GM12878 (cell line): ENCODE measurements around the gene CHD6. TPM values are rescaled to one million over a fixed set of nuclear protein-coding genes. Genes with fewer than 3 reads are reported as not detected.

ENCODE experiments used
- ATAC-seq: fragments of 200-7000 bp; cut with Tn5 transposase; 3 replicates; pipeline ENCODE4 v1.9.1; 2020; ENCODE audit warnings: mild to moderate bottlenecking, moderate library complexity
- BruUV-seq: library from RNA; stranded (reverse); fragments of 400-500 nt; replicated peaks from 2 replicates; lab custom pipeline; 2021; lab: Mats Ljungman, UMichigan
- CTCF ChIA-PET: fragments of 300-600 bp; sonication (Branson Sonifier 250); formaldehyde crosslinking; extraction: SDS; loops from one replicate; lab custom pipeline; 2021; ENCODE audit warnings: inconsistent platforms; lab: Yijun Ruan, JAX
- POLR2A ChIA-PET: fragments of 350-600 bp; formaldehyde crosslinking; extraction: SDS; loops from one replicate; lab custom pipeline; 2021; ENCODE audit warnings: inconsistent platforms; lab: Charles Lee
- RAD21 ChIA-PET: fragments of 300-600 bp; sonication (Branson Sonifier 250); formaldehyde crosslinking; loops from one replicate; lab custom pipeline; 2023; ENCODE audit warnings: antibody characterized with exemption; ENCODE audit not compliant: unreplicated experiment; lab: Charles Lee
- SMC1A ChIA-PET: fragments of 300-600 bp; sonication (Branson Sonifier 250); formaldehyde crosslinking; loops from one replicate; lab custom pipeline; 2023; ENCODE audit not compliant: unreplicated experiment, uncharacterized antibody; lab: Charles Lee
- DNase-seq: peaks from one replicate; pipeline ENCODE4 v3.0.0-alpha.2; 2011; ENCODE audit warnings: low read depth, low spot score
- FAIRE-seq: peaks from 3 replicates; lab custom pipeline; 2011; peaks lifted over from hg19 to GRCh38; lab: Jason Lieb, UNC
- H2AFZ ChIP-seq: 2 replicates; pipeline ENCODE4 v1.6.0; 2011; ENCODE audit warnings: low read depth, low read length, control low read depth; ENCODE audit not compliant: control insufficient read depth
- H3K27ac ChIP-seq: 2 replicates; pipeline ENCODE4 v1.5.1; 2011; ENCODE audit warnings: control low read depth; ENCODE audit not compliant: control insufficient read depth, insufficient read depth
- H3K27me3 ChIP-seq, 2 experiments: replicated peaks in 1 of 2; 2 replicates each; pipeline versions ENCODE4 v1.6.0 to v1.6.1; 2011; ENCODE audit warnings: low read length in 1 of 2; ENCODE audit not compliant: control insufficient read depth in 2 of 2, insufficient read depth in 2 of 2
- H3K36me3 ChIP-seq, 2 experiments: 2 replicates each; pipeline ENCODE4 v1.5.1; 2011; ENCODE audit warnings: low read length in 1 of 2; ENCODE audit not compliant: control insufficient read depth in 2 of 2, insufficient read depth in 2 of 2
- H3K4me1 ChIP-seq: 2 replicates; pipeline ENCODE4 v1.6.1; 2011; ENCODE audit warnings: mild to moderate bottlenecking, low read length, moderate library complexity, mixed read lengths; ENCODE audit not compliant: control insufficient read depth, insufficient read depth
- H3K4me2 ChIP-seq: 2 replicates; pipeline ENCODE4 v1.6.0; 2011; ENCODE audit warnings: control low read depth; ENCODE audit not compliant: control insufficient read depth, insufficient read depth
- H3K4me3 ChIP-seq: fragments of 200-600 bp; sonication (generic); 2 replicates; pipeline ENCODE4 v1.5.1; 2016
- H3K79me2 ChIP-seq: 2 replicates; pipeline ENCODE4 v1.6.0; 2011; ENCODE audit warnings: low read length; ENCODE audit not compliant: control insufficient read depth, insufficient read depth
- H3K9ac ChIP-seq: 2 replicates; pipeline ENCODE4 v1.8.0; 2011; ENCODE audit warnings: low read length, control low read depth, mixed read lengths; ENCODE audit not compliant: control insufficient read depth, insufficient read depth
- H3K9me3 ChIP-seq: replicated peaks from 3 replicates; pipeline ENCODE4 v1.5.1; 2011; ENCODE audit warnings: mild to moderate bottlenecking, low read length; ENCODE audit not compliant: control insufficient read depth, insufficient read depth
- H4K20me1 ChIP-seq: 2 replicates; pipeline ENCODE4 v1.6.0; 2011; ENCODE audit not compliant: control insufficient read depth, insufficient read depth
- CBX3 ChIP-seq: fragments of 200-600 bp; sonication (generic); IDR thresholded peaks from 2 replicates; pipeline ENCODE4 v1.6.1; 2016; ENCODE audit warnings: low read depth, borderline replicate concordance
- CHD2 ChIP-seq: IDR thresholded peaks from 2 replicates; pipeline ENCODE4 v1.6.1; 2011; ENCODE audit warnings: low read depth, low read length, improper control_type of control experiment, borderline replicate concordance
- EED ChIP-seq: sonication (generic); IDR thresholded peaks from 2 replicates; pipeline ENCODE4 v1.6.1; 2016; ENCODE audit warnings: antibody characterized with exemption, low read depth
- EZH2 ChIP-seq: IDR thresholded peaks from 2 replicates; pipeline ENCODE4 v1.6.1; 2012; ENCODE audit warnings: low read depth, mild to moderate bottlenecking, control low read depth, inconsistent platforms, low read length, borderline replicate concordance; ENCODE audit not compliant: control insufficient read depth
- KAT2A ChIP-seq: conservative IDR thresholded peaks from 2 replicates; pipeline ENCODE4 v1.6.1; 2011; ENCODE audit warnings: low read depth, low read length; ENCODE audit not compliant: control insufficient read depth
- NBN ChIP-seq: fragments of 450-650 bp; IDR thresholded peaks from 2 replicates; pipeline ENCODE4 v1.6.1; 2016
- PAX5 ChIP-seq: IDR thresholded peaks from 2 replicates; pipeline ENCODE4 v1.6.1; 2011; ENCODE audit warnings: low read depth, low read length, borderline replicate concordance
- PML ChIP-seq: IDR thresholded peaks from 2 replicates; pipeline ENCODE4 v1.6.1; 2012; ENCODE audit warnings: low read length, inconsistent platforms
- RELA ChIP-seq: fragments of 450-650 bp; IDR thresholded peaks from 2 replicates; pipeline ENCODE4 v1.8.0; 2014; ENCODE audit warnings: borderline replicate concordance; ENCODE audit not compliant: partially characterized antibody
- ZBED1 ChIP-seq: IDR thresholded peaks from 2 replicates; pipeline ENCODE4 v1.6.1; 2016; ENCODE audit warnings: borderline replicate concordance
- WGBS: methylation state at CpG from one replicate; pipeline ENCODE4 v1.1.6; 2016; ENCODE audit warnings: low lambda C conversion rate; ENCODE audit not compliant: insufficient replicate concordance, insufficient coverage; ENCODE audit errors: missing lambda C conversion rate; 5-methylcytosine and 5-hydroxymethylcytosine counted together
- in situ Hi-C: fragments of 300-500 bp; cut with MboI; formaldehyde crosslinking; loops from 9 replicates; pipeline ENCODE4 v1.14.3; 2018; ENCODE audit warnings: mixed read lengths
- intact Hi-C: fragments of 100-400 bp; cut with micrococcal nuclease; formaldehyde crosslinking; loops from one replicate; pipeline ENCODE4 v1.14.2; 2022; ENCODE audit not compliant: unreplicated experiment
- polyA plus RNA-seq, 11 experiments: library from polyadenylated mRNA; depleted of rRNA in 4 of 11; unstranded in 6 of 11; stranded (reverse) in 5 of 11; fragments of >200 nt; fragmentation: Nextera tagmentation in 4 of 11; fragmentation: Illumina TruSeq in 1 of 11; extraction: Ambion mirVana in 4 of 11; extraction: Trizol in 1 of 11; gene quantifications; 1 replicate in 1 of 11; 2 replicates in 10 of 11; pipeline versions ENCODE4 v1.2.1 to v1.2.3, GENCODE V29; 2011 to 2016; ENCODE audit warnings: inconsistent platforms in 2 of 11, missing spikeins in 2 of 11, low read depth in 1 of 11
- total RNA-seq, 4 experiments: library from RNA; depleted of rRNA in 3 of 4; stranded (reverse); fragments of >200 nt in 3 of 4; fragmentation: Illumina TruSeq in 1 of 4; extraction: Trizol in 1 of 4; gene quantifications; 2 replicates each; pipeline versions ENCODE4 v1.2.1 to v1.2.3, GENCODE V29; 2013 to 2021
- TF ChIP-seq, protein P1 (sequence below): IDR thresholded peaks from 2 replicates; pipeline ENCODE4 v1.6.1; 2012; ENCODE audit warnings: low read length, inconsistent platforms
- TF ChIP-seq, protein P2 (sequence below), 3 experiments: IDR thresholded peaks in 2 of 3; conservative IDR thresholded peaks in 1 of 3; 2 replicates each; pipeline ENCODE4 v1.5.1; 2011; ENCODE audit warnings: low read depth in 3 of 3, low read length in 3 of 3, mild to moderate bottlenecking in 3 of 3, control low read depth in 2 of 3, moderate library complexity in 2 of 3, inconsistent platforms in 1 of 3, mixed read lengths in 1 of 3; ENCODE audit not compliant: control insufficient read depth in 2 of 3, insufficient read depth in 1 of 3; ENCODE audit errors: extremely low read depth in 1 of 3
- TF ChIP-seq, protein P3 (sequence below): fragments of 450-650 bp; IDR thresholded peaks from 2 replicates; pipeline ENCODE4 v1.6.1; 2017; ENCODE audit warnings: antibody characterized with exemption, mild to moderate bottlenecking, moderate library complexity

CHD6 gene
- total and polyA plus RNA-seq, 10 of the 15 experiments (the other 5 are each of a cell fraction or from before 2014, with no cell fraction given): 4.3 to 25.5 (median 17.1) TPM

DNA sequence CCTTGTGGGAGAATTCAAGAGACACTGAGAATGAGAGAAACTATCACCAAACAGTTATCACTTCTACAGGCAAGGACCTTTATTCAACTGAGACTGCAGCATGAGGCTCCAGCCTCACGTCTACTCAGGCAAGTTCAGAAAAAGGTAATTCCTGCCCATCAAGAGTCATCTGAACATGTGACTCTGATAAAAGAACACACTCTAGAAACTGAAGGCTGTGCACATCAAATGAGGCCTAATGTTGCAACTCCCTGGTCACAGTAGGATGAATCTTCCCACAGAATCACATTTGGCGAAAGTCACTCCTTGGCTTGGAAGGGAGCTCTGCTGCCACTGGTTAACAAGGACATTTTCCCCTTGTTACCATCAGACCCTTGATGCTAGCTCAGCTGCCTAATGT, 180.3 kb downstream of the CHD6 start:
- POLR2A ChIA-PET: no interaction called here

DNA sequence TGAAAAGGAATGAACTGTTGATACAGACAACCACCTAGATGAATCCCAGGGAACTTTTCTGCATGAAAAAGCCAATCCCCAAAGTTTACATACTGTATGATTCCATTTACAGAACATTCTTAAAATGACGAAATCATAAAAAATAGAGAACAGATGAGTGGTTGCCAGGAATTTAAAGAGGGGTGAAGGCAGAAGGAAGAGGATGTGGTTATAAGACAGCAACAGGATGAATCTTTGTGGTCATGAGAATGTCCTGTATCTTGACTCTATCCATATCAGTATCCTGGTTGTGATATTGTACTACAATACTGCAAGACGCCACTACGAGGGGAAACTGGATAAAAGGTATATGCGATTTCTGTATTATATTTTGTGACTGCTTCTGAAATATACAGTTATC, 181.5 kb downstream of the CHD6 start:
- Histone ChIP-seq H3K9me3 (no peaks in the 10 kb centered on the region; the same call in 2 of the 3 replicates), H3K9ac (no peak overlapping the region), H3K27ac (no peak overlapping the region), H3K4me1 (peaks cover 9% of the 10 kb centered on the region), H2AFZ (no peak overlapping the region), H3K27me3 (no peaks in the 10 kb centered on the region), H3K36me3 (peaks cover 1 to 6% of the 10 kb centered on the region in 2 experiments; a peak in 3 of 4 replicates), H3K4me3 (no peak overlapping the region), H3K79me2 (no peaks in the 10 kb centered on the region), H4K20me1 (no peaks in the 10 kb centered on the region), H3K4me2 (no peak overlapping the region)
- ChIA-PET POLR2A (no interaction called here), RAD21 (no interaction called here), CTCF (no interaction called here), SMC1A (no interaction called here)
- no TSS peak for BruUV-seq
- in situ Hi-C loops: no loop called here
- 99% methylated on average over 4 of the region's 4 CpGs for WGBS
- DNase-seq (no peak), FAIRE-seq (no peak), ATAC-seq (no peak)
- intact Hi-C loops: no loop called here
- TF ChIP-seq RELA (no peak), CHD2 (no peak), KAT2A (no peak), PML (no peak), CBX3 (no peak), PAX5 (no peak), ZBED1 (no peak), EED (no peak), NBN (no peak)
- TF ChIP-seq, protein P1, sequence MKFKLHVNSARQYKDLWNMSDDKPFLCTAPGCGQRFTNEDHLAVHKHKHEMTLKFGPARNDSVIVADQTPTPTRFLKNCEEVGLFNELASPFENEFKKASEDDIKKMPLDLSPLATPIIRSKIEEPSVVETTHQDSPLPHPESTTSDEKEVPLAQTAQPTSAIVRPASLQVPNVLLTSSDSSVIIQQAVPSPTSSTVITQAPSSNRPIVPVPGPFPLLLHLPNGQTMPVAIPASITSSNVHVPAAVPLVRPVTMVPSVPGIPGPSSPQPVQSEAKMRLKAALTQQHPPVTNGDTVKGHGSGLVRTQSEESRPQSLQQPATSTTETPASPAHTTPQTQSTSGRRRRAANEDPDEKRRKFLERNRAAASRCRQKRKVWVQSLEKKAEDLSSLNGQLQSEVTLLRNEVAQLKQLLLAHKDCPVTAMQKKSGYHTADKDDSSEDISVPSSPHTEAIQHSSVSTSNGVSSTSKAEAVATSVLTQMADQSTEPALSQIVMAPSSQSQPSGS: no peak
- TF ChIP-seq, protein P2, sequence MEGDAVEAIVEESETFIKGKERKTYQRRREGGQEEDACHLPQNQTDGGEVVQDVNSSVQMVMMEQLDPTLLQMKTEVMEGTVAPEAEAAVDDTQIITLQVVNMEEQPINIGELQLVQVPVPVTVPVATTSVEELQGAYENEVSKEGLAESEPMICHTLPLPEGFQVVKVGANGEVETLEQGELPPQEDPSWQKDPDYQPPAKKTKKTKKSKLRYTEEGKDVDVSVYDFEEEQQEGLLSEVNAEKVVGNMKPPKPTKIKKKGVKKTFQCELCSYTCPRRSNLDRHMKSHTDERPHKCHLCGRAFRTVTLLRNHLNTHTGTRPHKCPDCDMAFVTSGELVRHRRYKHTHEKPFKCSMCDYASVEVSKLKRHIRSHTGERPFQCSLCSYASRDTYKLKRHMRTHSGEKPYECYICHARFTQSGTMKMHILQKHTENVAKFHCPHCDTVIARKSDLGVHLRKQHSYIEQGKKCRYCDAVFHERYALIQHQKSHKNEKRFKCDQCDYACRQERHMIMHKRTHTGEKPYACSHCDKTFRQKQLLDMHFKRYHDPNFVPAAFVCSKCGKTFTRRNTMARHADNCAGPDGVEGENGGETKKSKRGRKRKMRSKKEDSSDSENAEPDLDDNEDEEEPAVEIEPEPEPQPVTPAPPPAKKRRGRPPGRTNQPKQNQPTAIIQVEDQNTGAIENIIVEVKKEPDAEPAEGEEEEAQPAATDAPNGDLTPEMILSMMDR (IDR thresholded peaks at IDR 0.05 in 2 of 3, conservative IDR thresholded peaks at IDR 0.05 in 1 of 3; ENCODE audit: control insufficient read depth in 2 of 3, extremely low read depth in 1 of 3, insufficient read depth in 1 of 3, low read depth in 3 of 3, low read length in 3 of 3): no peak
- TF ChIP-seq, protein P3, sequence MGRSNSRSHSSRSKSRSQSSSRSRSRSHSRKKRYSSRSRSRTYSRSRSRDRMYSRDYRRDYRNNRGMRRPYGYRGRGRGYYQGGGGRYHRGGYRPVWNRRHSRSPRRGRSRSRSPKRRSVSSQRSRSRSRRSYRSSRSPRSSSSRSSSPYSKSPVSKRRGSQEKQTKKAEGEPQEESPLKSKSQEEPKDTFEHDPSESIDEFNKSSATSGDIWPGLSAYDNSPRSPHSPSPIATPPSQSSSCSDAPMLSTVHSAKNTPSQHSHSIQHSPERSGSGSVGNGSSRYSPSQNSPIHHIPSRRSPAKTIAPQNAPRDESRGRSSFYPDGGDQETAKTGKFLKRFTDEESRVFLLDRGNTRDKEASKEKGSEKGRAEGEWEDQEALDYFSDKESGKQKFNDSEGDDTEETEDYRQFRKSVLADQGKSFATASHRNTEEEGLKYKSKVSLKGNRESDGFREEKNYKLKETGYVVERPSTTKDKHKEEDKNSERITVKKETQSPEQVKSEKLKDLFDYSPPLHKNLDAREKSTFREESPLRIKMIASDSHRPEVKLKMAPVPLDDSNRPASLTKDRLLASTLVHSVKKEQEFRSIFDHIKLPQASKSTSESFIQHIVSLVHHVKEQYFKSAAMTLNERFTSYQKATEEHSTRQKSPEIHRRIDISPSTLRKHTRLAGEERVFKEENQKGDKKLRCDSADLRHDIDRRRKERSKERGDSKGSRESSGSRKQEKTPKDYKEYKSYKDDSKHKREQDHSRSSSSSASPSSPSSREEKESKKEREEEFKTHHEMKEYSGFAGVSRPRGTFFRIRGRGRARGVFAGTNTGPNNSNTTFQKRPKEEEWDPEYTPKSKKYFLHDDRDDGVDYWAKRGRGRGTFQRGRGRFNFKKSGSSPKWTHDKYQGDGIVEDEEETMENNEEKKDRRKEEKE: no peak

More for the DNA sequence above, 180.3 kb downstream of the CHD6 start:
- WGBS: 94% methylated on average over 2 of the region's 2 CpGs
- ChIA-PET RAD21 (interaction anchor here (0.6 kb wide), 1 partner anchor 1991 kb away, joined by 3 read pairs; no protein-coding TSS in a partner anchor), CTCF (no interaction called here), SMC1A (no interaction called here)
- no peaks in the 10 kb centered on the region for H3K79me2 ChIP-seq
- no TSS peak for BruUV-seq
- H3K36me3 ChIP-seq: peaks cover 1 to 8% of the 10 kb centered on the region in 2 experiments
- no peaks in the 10 kb centered on the region for H4K20me1 ChIP-seq
- H3K27ac ChIP-seq: no peak overlapping the region
- no peak for ATAC-seq
- H3K4me1 ChIP-seq: no peaks in the 10 kb centered on the region
- no peak for TF ChIP-seq EZH2
- TF ChIP-seq, all 136 proteins: peak for 0
- DNase-seq: no peak
- Histone ChIP-seq H3K27me3 (no peaks in the 10 kb centered on the region), H3K9ac (no peak overlapping the region), H3K4me3 (no peak overlapping the region), H2AFZ (no peak overlapping the region), H3K4me2 (no peak overlapping the region), H3K9me3 (no peaks in the 10 kb centered on the region; the same call in 2 of the 3 replicates)
- intact Hi-C loops (no loop called here), in situ Hi-C loops (no loop called here)
- no peak for FAIRE-seq
